ENCODE data around the gene MED15. TPM values are rescaled to one million over a fixed set of nuclear protein-coding genes. Genes with fewer than 3 reads are reported as not detected.

MED15 gene
- polyA plus RNA-seq, 2 of the 4 experiments (the other 2 are of a cell fraction) = 10.7 to 29.7 TPM

DNA sequence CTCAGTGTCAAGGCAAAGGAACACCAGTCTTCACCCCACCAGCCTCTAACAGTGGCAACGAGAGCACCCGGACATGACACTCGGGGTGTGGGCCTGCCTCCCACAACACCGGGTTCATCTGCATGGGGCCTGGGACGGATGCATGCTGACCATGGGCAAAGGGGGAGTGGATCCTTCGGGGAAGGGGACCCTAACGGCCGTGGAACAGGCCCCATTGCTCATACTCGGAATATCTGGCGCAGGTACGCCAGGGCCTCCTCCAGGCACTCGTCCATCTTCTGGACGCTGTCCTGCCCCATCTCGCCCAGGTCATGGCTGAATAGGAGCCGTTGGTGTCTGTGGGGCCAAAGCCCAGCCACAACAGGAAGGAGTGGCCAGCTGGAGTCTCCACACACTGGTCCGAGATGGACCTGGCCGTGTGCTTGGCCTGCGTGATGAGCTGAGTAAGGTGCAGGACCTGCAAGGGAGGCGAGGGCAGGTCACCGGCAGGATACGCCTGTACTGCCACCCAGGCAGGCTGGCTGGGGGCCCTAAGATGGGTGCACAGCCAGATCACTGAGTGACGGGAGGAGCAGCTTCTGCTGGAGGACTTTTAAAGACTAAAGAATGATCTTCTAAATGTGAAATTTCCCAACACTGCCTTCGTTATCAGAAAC, 96.8 kb downstream of the MED15 start:
- ChIA-PET CTCF (interaction anchor here (0.6 to 1.7 kb wide), 2 partner anchors 12 to 43 kb away, joined by 3 to 4 read pairs; no protein-coding TSS in a partner anchor), POLR2A (no interaction called here)
- WGBS (ENCODE audit: missing lambda C conversion rate) = 75% methylated on average over 3 of the region's 23 CpGs
- Histone ChIP-seq H3K4me1 (no peaks in the 10 kb centered on the region), H3K27ac (no peak overlapping the region), H3K9me3 (no peaks in the 10 kb centered on the region), H3K4me2 (no peak overlapping the region), H3K4me3 (no peak overlapping the region)
- TF ChIP-seq RARB (CRISPR knock-in tag; IDR thresholded peaks at IDR 0.05) (no peak), TP53 (CRISPR knock-in tag; IDR thresholded peaks at IDR 0.05) (no peak), POLR2A (IDR thresholded peaks at IDR 0.05; ENCODE audit: low read length) (no peak), HOXB13 (CRISPR knock-in tag; IDR thresholded peaks at IDR 0.05; ENCODE audit: low read depth) (no peak), MAFK (IDR thresholded peaks at IDR 0.05; ENCODE audit: partially characterized antibody) (no peak), CHD2 (IDR thresholded peaks at IDR 0.05; ENCODE audit: low read length, partially characterized antibody) (no peak)
- FAIRE-seq (no peak), ATAC-seq (no peak), DNase-seq (ENCODE audit: low read depth in 1 of 2, low spot score in 1 of 2) (no peak)

GRCh38 chr22:20604776-20605221, 97.4 kb downstream of the MED15 start:
- TF ChIP-seq, protein P1, sequence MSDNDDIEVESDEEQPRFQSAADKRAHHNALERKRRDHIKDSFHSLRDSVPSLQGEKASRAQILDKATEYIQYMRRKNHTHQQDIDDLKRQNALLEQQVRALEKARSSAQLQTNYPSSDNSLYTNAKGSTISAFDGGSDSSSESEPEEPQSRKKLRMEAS (IDR thresholded peaks at IDR 0.05) = no peak
- TF ChIP-seq ZSCAN20 (CRISPR knock-in tag; IDR thresholded peaks at IDR 0.05) (no peak), EP300 (IDR thresholded peaks at IDR 0.05) (no peak), HES2 (IDR thresholded peaks at IDR 0.05) (no peak), EHMT2 (IDR thresholded peaks at IDR 0.05; ENCODE audit: low read depth) (no peak), CHD2 (IDR thresholded peaks at IDR 0.05; ENCODE audit: low read length, partially characterized antibody) (no peak), USF2 (IDR thresholded peaks at IDR 0.05) (no peak), SREBF2 (IDR thresholded peaks at IDR 0.05) (no peak), RAD21 (conservative IDR thresholded peaks at IDR 0.05 in 1 of 2, IDR thresholded peaks at IDR 0.05 in 1 of 2) (no peak), ZNF302 (CRISPR knock-in tag; IDR thresholded peaks at IDR 0.05) (no peak), POLR2AphosphoS2 (conservative IDR thresholded peaks at IDR 0.05; ENCODE audit: low read length) (no peak)
- TF ChIP-seq, protein P2, sequence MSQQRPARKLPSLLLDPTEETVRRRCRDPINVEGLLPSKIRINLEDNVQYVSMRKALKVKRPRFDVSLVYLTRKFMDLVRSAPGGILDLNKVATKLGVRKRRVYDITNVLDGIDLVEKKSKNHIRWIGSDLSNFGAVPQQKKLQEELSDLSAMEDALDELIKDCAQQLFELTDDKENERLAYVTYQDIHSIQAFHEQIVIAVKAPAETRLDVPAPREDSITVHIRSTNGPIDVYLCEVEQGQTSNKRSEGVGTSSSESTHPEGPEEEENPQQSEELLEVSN (IDR thresholded peaks at IDR 0.05; ENCODE audit: borderline replicate concordance, low read depth) = no peak
- FAIRE-seq (no peak), DNase-seq (ENCODE audit: low read depth in 1 of 2, low spot score in 1 of 2) (no peak), ATAC-seq (no peak)
- H3K4me3 ChIP-seq = no peak overlapping the region
- H3K9me3 ChIP-seq = no peaks in the 10 kb centered on the region
- ChIA-PET CTCF (interaction anchor here (0.6 to 1.7 kb wide), 2 partner anchors 12 to 108 kb away, joined by 4 read pairs; no protein-coding TSS in a partner anchor), POLR2A (no interaction called here)
- no peak overlapping the region for H3K4me2 ChIP-seq
- no peaks in the 10 kb centered on the region for H3K4me1 ChIP-seq
- H3K27ac ChIP-seq = no peak overlapping the region
- 60% methylated on average over 15 of the region's 18 CpGs for WGBS (ENCODE audit: missing lambda C conversion rate)

- Histone ChIP-seq H3K4me1 (no peaks in the 10 kb centered on the region), H3K4me3 (no peak overlapping the region), H3K9me3 (no peaks in the 10 kb centered on the region), H3K4me2 (no peak overlapping the region), H3K27ac (no peak overlapping the region)
- ChIA-PET POLR2A (no interaction called here), CTCF (interaction anchor here (0.6 to 1.7 kb wide), 4 partner anchors 22 to 187 kb away, joined by 4 to 7 read pairs (median 4); no protein-coding TSS in a partner anchor)
- WGBS (ENCODE audit: missing lambda C conversion rate) = no CpG with 5 or more reads among the region's 6 CpGs
- DNase-seq (ENCODE audit: low read depth in 1 of 2, low spot score in 1 of 2) = no peak
- no peak for FAIRE-seq
- no peak for ATAC-seq
- TF ChIP-seq NFE2L2 (conservative IDR thresholded peaks at IDR 0.05; ENCODE audit: low read length) = no peak
- no peak for TF ChIP-seq ZC3H11A (IDR thresholded peaks at IDR 0.05)
- no peak for TF ChIP-seq BHLHE40 (IDR thresholded peaks at IDR 0.05; ENCODE audit: low read depth, low read length)
- TF ChIP-seq JUN (IDR thresholded peaks at IDR 0.05) = no peak
- TF ChIP-seq GATA3 (IDR thresholded peaks at IDR 0.05; ENCODE audit: borderline replicate concordance) = no peak
These were observed 97.9 kb downstream of the MED15 start for GRCh38 chr22:20605328-20605727.

All from A549 (cell line).